BJ (cell line): Measurements from ENCODE around the gene TBC1D1. TPM values are rescaled to one million over a fixed set of nuclear protein-coding genes. Genes with fewer than 3 reads are reported as not detected.

Source experiments
- CTCF ChIA-PET: fragments of 350-600 bp; formaldehyde crosslinking; extraction: SDS; loops from one replicate; lab custom pipeline; 2021; ENCODE audit warnings: antibody characterized with exemption, inconsistent platforms; lab: Yijun Ruan, JAX
- POLR2A ChIA-PET: fragments of 300-600 bp; sonication (Branson Sonifier 250); formaldehyde crosslinking; extraction: SDS; loops from one replicate; lab custom pipeline; 2021; ENCODE audit warnings: antibody characterized with exemption; lab: Charles Lee
- DNase-seq: peaks from one replicate; pipeline ENCODE4 v3.0.0-alpha.2; 2011; ENCODE audit warnings: low read depth
- H3K27me3 ChIP-seq: 2 replicates; pipeline ENCODE4 v1.6.0; 2011; ENCODE audit warnings: low read length; ENCODE audit not compliant: control insufficient read depth, insufficient read depth
- H3K36me3 ChIP-seq: 2 replicates; pipeline ENCODE4 v1.5.1; 2011; ENCODE audit warnings: low read length; ENCODE audit not compliant: control insufficient read depth, insufficient read depth
- H3K4me3 ChIP-seq: 2 replicates; pipeline ENCODE4 v1.5.1; 2011; ENCODE audit warnings: low read depth, mild to moderate bottlenecking, control low read depth, low read length
- polyA plus RNA-seq: library from polyadenylated mRNA; depleted of rRNA; stranded (reverse); fragments of >200 nt; gene quantifications from 2 replicates; pipeline ENCODE4 v1.2.3, GENCODE V29; 2011
- TF ChIP-seq, protein P1 (sequence below): IDR thresholded peaks from 2 replicates; pipeline ENCODE4 v1.5.1; 2011; ENCODE audit warnings: low read depth, mild to moderate bottlenecking, control low read depth, inconsistent platforms, low read length, moderate library complexity; ENCODE audit not compliant: insufficient read depth

Gene TBC1D1
- polyA plus RNA-seq, 1 experiment: 46.1 TPM

DNA sequence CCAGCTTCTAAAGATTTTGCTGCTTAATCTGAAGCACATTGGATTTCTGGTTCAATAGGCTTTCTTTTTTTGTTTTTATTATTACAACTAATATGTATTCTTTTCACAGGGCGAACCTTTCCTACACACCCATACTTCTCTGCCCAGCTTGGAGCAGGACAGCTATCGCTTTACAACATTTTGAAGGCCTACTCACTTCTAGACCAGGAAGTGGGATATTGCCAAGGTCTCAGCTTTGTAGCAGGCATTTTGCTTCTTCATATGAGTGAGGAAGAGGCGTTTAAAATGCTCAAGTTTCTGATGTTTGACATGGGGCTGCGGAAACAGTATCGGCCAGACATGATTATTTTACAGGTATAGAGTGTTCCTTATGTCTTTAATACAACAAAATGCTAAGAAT lies 224.7 kb downstream of the TBC1D1 start:
- Histone ChIP-seq H3K27me3 (no peaks in the 10 kb centered on the region), H3K36me3 (no peaks in the 10 kb centered on the region), H3K4me3 (no peak overlapping the region)
- ChIA-PET POLR2A (no interaction called here), CTCF (interaction anchor here (1.6 kb wide), 1 partner anchor 20 kb away, joined by 5 read pairs; no protein-coding TSS in a partner anchor)
- TF ChIP-seq, protein P1, sequence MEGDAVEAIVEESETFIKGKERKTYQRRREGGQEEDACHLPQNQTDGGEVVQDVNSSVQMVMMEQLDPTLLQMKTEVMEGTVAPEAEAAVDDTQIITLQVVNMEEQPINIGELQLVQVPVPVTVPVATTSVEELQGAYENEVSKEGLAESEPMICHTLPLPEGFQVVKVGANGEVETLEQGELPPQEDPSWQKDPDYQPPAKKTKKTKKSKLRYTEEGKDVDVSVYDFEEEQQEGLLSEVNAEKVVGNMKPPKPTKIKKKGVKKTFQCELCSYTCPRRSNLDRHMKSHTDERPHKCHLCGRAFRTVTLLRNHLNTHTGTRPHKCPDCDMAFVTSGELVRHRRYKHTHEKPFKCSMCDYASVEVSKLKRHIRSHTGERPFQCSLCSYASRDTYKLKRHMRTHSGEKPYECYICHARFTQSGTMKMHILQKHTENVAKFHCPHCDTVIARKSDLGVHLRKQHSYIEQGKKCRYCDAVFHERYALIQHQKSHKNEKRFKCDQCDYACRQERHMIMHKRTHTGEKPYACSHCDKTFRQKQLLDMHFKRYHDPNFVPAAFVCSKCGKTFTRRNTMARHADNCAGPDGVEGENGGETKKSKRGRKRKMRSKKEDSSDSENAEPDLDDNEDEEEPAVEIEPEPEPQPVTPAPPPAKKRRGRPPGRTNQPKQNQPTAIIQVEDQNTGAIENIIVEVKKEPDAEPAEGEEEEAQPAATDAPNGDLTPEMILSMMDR: no peak
- DNase-seq: no peak

DNA sequence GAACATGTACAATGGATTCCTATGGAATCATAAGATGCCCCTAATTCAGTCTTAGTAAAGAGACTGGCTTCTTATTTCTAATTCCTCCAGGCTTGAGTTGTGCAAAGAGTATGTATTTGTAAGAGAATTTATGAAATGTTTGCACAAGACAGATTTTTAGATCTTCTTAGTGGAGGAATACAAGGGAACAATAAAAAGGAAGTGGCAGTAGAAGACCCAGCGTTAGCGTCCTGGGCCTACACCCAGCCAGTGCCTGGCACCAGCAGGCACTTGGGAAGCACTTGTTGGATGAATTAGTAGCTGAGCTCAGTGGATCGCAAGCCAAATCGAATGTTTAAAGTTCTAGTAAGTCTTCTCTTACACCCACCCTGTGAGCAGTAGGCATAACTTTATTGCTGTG lies 226.7 kb downstream of the TBC1D1 start:
- no peaks in the 10 kb centered on the region for H3K27me3 ChIP-seq
- H3K36me3 ChIP-seq: peaks cover 3% of the 10 kb centered on the region; the same call in 1 of the 2 replicates
- DNase-seq: no peak
- ChIA-PET CTCF (interaction anchor here (1.2 kb wide), 1 partner anchor 11 kb away, joined by 3 read pairs; no protein-coding TSS in a partner anchor), POLR2A (no interaction called here)
- TF ChIP-seq, protein P1: no peak
- H3K4me3 ChIP-seq: no peak overlapping the region

DNA sequence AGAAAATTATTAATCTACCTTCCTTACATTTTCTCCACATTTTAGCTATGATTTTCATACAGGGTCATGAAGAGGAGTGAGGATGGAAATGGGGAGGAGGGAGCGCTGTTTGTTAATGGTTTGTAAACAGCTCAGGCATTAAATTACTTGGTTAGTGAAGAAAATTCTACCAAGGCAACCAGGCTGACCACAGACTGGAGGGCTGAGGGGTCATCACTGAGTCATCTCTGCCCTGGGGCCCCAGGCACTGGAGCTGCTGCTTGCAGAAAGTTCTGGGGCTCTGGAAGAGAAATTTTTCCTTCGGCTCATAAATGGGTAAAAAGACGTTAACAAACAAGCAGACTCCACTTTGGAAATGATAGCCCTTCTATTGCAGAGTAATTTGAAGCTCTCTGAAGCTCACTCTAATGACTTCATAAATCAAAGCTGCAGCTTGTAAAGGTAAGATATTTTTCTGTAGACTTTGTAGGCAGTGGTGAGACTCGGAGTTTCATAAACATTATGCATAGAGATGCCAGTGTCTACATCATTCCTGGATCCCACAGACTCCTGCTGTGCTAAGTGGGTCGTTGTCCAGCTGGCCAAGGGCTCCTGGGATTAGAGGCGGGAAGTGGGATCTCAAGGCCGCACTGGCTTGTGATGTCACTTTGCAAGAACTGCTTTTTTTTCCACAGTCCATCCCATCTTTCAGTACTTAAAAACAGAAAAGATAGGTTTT lies 228.9 kb downstream of the TBC1D1 start:
- Histone ChIP-seq H3K36me3 (peaks cover 3% of the 10 kb centered on the region; the same call in 1 of the 2 replicates), H3K4me3 (no peak overlapping the region), H3K27me3 (no peaks in the 10 kb centered on the region)
- TF ChIP-seq, protein P1: no peak
- DNase-seq: peak; percentile 67
- CTCF ChIA-PET: interaction anchor here (0.9 to 1.7 kb wide), 6 partner anchors 18 to 611 kb away, joined by 3 to 6 read pairs (median 4); no protein-coding TSS in a partner anchor
- POLR2A ChIA-PET: interaction anchor here (0.5 to 1.3 kb wide), 3 partner anchors 20 to 1305 kb away, joined by 3 to 9 read pairs (median 8); no protein-coding TSS in a partner anchor

DNA sequence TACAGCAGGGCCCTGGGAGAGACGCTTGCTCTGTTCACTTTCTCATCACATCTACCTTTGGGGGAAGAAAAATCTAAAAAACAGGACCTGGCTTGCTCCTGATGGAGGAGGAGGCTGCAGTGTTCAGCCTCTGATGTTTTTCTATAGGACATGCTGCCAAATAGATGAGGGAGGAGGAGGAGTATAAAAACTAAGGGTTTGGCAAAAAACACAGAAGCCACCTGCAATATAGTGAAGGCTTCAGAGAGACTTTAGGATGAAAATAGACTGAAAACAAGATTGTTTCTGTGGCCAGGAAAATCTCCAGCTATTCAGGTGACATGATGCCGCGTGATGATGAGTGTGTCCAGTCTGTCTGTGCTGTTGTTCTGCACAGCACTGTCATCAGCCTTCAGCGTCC lies 229.9 kb downstream of the TBC1D1 start:
- DNase-seq: no peak
- Histone ChIP-seq H3K4me3 (no peak overlapping the region), H3K27me3 (no peaks in the 10 kb centered on the region), H3K36me3 (peaks cover 3% of the 10 kb centered on the region; the same call in 1 of the 2 replicates)
- TF ChIP-seq, protein P1: no peak
- ChIA-PET POLR2A (no interaction called here), CTCF (interaction anchor here (1.5 to 1.7 kb wide), 2 partner anchors 21 to 554 kb away, joined by 3 to 4 read pairs; no protein-coding TSS in a partner anchor)

DNA sequence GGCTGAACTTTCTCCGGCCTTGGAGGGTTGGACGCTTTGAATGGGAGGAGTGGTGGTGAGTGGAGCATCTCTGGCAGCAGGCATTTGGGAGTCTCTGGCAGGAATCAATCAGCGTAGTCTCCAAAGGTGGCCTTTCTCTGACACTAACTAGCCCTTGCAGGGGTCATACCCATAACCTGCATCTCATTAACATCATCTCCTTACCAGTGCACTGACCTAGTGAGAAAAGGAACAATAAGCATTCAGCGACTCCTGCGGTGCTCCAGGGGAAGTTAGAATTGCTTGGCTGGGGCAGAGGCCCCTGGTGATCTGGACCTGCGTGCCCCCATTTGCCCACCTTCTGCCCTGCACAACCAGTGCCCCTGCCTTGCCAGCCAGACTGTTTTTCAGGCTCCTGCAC lies 231.2 kb downstream of the TBC1D1 start:
- ChIA-PET POLR2A (no interaction called here), CTCF (no interaction called here)
- TF ChIP-seq, protein P1: no peak
- Histone ChIP-seq H3K27me3 (no peaks in the 10 kb centered on the region), H3K4me3 (no peak overlapping the region), H3K36me3 (peaks cover 3% of the 10 kb centered on the region; the same call in 1 of the 2 replicates)
- DNase-seq: no peak
